ENCODE measurements around the gene CFAP52. TPM values are rescaled to one million over a fixed set of nuclear protein-coding genes. Genes with fewer than 3 reads are reported as not detected.

The CFAP52 gene, protein sequence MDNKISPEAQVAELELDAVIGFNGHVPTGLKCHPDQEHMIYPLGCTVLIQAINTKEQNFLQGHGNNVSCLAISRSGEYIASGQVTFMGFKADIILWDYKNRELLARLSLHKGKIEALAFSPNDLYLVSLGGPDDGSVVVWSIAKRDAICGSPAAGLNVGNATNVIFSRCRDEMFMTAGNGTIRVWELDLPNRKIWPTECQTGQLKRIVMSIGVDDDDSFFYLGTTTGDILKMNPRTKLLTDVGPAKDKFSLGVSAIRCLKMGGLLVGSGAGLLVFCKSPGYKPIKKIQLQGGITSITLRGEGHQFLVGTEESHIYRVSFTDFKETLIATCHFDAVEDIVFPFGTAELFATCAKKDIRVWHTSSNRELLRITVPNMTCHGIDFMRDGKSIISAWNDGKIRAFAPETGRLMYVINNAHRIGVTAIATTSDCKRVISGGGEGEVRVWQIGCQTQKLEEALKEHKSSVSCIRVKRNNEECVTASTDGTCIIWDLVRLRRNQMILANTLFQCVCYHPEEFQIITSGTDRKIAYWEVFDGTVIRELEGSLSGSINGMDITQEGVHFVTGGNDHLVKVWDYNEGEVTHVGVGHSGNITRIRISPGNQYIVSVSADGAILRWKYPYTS
- not detected in 2 replicates for total RNA-seq

DNA sequence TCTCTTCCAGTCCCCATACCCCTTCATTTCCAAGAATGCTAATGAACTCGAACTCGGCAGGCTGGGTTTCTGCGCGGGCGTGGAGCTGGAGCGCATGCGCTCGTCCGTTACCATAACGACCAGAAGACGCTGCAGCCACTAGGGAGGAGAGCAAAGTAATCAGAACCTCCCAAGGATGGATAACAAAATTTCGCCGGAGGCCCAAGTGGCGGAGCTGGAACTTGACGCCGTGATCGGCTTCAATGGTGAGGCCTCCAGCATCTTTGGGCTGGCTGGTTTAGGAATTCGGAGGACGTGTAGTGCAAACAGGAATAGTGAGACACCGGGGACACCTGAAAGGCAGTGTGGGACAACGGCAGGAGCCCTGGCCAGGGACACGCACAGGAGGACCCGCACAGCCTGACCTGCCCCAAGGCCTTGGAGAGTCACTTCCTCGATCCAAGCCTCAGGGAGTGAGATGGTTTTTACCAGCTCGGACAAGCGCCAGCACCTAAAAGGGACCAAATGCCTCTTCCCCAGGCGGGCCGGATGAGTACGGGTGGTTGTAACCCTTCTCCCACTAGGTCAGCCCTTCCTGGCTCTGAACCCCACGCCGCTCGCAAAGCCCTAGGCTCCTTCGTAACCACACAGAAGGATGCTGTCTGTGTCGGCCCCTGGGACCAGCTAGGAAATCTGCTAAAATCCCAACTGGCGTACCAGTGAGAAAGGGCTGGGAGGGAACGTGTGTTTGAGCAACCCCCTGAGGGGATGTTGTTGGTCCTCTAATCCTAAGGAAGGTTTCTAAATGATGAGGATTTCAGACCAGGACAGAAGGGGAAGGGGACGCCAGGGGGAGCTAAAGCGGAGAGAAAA lies at the start of gene CFAP52:
Gene CFAP52 (plus strand): TSS at position 122 of the 852 bp plus-strand sequence. CDS start 54 bp downstream, at position 176.
- Histone ChIP-seq H3K27me3 (ENCODE audit: control insufficient read depth, insufficient read depth, low read length) (no peaks in the 10 kb centered on the region), H3K36me3 (ENCODE audit: control insufficient read depth, insufficient read depth, low read length) (no peaks in the 10 kb centered on the region), H3K4me3 (ENCODE audit: low read depth, low read length) (peak within 1 kb of the TSS; percentile 94)
- DNase-seq (ENCODE audit: low read depth): peak; percentile 63
- TF ChIP-seq, protein P1, sequence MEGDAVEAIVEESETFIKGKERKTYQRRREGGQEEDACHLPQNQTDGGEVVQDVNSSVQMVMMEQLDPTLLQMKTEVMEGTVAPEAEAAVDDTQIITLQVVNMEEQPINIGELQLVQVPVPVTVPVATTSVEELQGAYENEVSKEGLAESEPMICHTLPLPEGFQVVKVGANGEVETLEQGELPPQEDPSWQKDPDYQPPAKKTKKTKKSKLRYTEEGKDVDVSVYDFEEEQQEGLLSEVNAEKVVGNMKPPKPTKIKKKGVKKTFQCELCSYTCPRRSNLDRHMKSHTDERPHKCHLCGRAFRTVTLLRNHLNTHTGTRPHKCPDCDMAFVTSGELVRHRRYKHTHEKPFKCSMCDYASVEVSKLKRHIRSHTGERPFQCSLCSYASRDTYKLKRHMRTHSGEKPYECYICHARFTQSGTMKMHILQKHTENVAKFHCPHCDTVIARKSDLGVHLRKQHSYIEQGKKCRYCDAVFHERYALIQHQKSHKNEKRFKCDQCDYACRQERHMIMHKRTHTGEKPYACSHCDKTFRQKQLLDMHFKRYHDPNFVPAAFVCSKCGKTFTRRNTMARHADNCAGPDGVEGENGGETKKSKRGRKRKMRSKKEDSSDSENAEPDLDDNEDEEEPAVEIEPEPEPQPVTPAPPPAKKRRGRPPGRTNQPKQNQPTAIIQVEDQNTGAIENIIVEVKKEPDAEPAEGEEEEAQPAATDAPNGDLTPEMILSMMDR (IDR thresholded peaks at IDR 0.05; ENCODE audit: insufficient read depth, low read length, severe bottlenecking): peak; percentile 66
- no peak for FAIRE-seq

DNA sequence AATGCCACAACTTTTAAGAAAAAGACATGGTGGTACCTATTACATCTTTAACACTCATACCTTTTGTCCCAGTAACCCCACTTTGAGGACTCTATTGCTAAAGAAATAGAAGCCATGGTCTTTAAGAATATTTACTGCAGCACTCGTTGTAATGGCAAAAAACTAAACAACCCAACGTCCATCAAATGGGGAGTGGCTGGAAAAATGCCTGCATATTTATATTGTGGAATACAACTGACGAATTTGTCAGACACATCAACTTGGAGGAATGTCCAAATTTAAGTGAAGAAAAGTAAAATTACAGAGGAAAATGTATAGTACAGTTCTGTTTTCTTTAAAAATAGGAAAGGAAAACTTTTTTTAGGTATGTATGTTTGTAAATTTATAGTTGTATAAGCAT lies 48.7 kb upstream of the CFAP52 start:
- no peak for FAIRE-seq
- TF ChIP-seq, protein P1 (IDR thresholded peaks at IDR 0.05; ENCODE audit: insufficient read depth, low read length, severe bottlenecking): no peak
- Histone ChIP-seq H3K36me3 (ENCODE audit: control insufficient read depth, insufficient read depth, low read length) (no peaks in the 10 kb centered on the region), H3K27me3 (ENCODE audit: control insufficient read depth, insufficient read depth, low read length) (no peaks in the 10 kb centered on the region), H3K4me3 (ENCODE audit: low read depth, low read length) (no peak overlapping the region)
- DNase-seq (ENCODE audit: low read depth): no peak

DNA sequence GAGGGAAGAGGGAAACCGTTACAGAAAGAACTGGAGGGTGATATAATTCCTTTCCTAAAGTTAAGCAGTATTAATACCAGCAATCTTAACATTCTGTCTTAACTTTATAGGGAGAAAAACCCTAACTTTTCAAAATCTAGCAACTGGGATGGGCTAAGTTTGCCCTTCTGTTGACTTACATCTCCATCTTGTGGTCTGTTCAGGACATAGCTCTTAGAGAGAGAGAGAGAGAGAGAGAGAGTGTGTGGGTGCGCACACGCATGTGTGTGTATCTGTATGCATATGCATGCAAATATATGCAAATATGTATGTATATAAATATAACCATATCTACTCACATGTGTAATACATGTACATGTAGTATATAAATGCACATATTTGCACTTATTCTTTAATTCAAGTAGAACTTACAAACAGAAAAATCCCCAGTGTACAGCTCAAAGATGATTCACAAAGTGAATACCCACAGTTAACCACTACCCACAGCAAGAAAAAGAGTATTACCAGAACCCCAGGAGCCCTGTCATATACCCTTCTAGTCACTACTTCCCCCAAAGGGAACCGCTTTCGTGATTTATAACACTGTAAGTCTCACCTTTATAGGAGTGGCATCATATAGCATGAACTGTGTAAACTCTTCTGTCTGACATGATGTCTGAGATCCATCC lies 47.3 kb upstream of the CFAP52 start:
- H3K36me3 ChIP-seq (ENCODE audit: control insufficient read depth, insufficient read depth, low read length): no peaks in the 10 kb centered on the region
- H3K27me3 ChIP-seq (ENCODE audit: control insufficient read depth, insufficient read depth, low read length): no peaks in the 10 kb centered on the region
- TF ChIP-seq, protein P1 (IDR thresholded peaks at IDR 0.05; ENCODE audit: insufficient read depth, low read length, severe bottlenecking): peak; percentile 33
- peak; percentile 19 for DNase-seq (ENCODE audit: low read depth)
- no peak for FAIRE-seq
- H3K4me3 ChIP-seq (ENCODE audit: low read depth, low read length): no peak overlapping the region

DNA sequence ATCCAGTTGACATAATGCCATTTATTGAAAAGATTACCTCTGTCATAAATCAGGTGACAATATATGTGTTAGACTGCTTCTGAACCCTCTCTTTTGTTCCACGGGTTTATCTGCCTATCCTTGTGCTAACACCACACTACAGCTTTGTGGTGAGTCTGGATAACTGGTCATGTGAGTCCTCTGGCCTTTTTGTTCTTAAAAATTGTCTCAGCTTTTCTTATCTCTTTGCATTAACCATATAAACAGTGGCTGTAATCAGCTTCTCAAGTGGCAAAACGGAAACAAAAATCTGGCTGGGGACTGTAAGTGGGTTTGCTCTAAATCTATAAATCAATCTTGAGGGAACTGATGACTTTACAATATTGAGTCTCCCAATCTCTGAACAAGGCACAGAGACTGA lies 45.4 kb upstream of the CFAP52 start:
- DNase-seq (ENCODE audit: low read depth): no peak
- no peak for FAIRE-seq
- H3K4me3 ChIP-seq (ENCODE audit: low read depth, low read length): no peak overlapping the region
- H3K27me3 ChIP-seq (ENCODE audit: control insufficient read depth, insufficient read depth, low read length): no peaks in the 10 kb centered on the region
- H3K36me3 ChIP-seq (ENCODE audit: control insufficient read depth, insufficient read depth, low read length): no peaks in the 10 kb centered on the region
- TF ChIP-seq, protein P1 (IDR thresholded peaks at IDR 0.05; ENCODE audit: insufficient read depth, low read length, severe bottlenecking): no peak

DNA sequence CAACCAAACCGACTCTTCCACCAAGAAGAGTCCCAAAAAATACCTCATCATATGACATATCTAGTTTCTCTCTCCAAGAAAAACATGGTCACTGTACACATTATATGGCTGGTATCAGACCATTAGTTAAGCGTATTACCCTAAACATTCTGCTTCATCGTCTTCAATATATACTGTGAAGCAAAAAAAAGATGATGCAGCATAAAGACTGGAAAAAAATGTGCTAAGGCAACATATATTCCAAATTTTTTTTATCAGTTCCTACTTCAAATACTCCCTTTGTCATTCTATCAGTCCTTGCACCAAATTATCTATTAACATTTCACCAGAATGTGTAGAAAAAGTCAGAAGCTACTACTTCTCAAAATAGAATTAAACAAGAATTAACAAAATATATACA lies 43.7 kb upstream of the CFAP52 start:
- TF ChIP-seq, protein P1 (IDR thresholded peaks at IDR 0.05; ENCODE audit: insufficient read depth, low read length, severe bottlenecking): no peak
- DNase-seq (ENCODE audit: low read depth): no peak
- no peaks in the 10 kb centered on the region for H3K36me3 ChIP-seq (ENCODE audit: control insufficient read depth, insufficient read depth, low read length)
- H3K27me3 ChIP-seq (ENCODE audit: control insufficient read depth, insufficient read depth, low read length): no peaks in the 10 kb centered on the region
- no peak overlapping the region for H3K4me3 ChIP-seq (ENCODE audit: low read depth, low read length)
- no peak for FAIRE-seq

Data from bronchial epithelial cell (primary cell).